Measurements from ENCODE around the gene PTPRN2. TPM values are rescaled to one million over a fixed set of nuclear protein-coding genes. Genes with fewer than 3 reads are reported as not detected.

The PTPRN2 gene
- total and polyA plus RNA-seq, 9 of the 15 experiments (the other 6 are each of a cell fraction or from before 2014, with no cell fraction given), result not detected

GRCh38 chr7:158048569-158048968 is 539.1 kb downstream of the PTPRN2 start (continued):
- TF ChIP-seq ID3 (CRISPR knock-in tag; IDR thresholded peaks at IDR 0.05), result no peak
- no peak for TF ChIP-seq ID3 (tag; IDR thresholded peaks at IDR 0.05)
- no peak for TF ChIP-seq EP300 (IDR thresholded peaks at IDR 0.05; ENCODE audit: low read length)
- no peak for TF ChIP-seq XRCC5 (IDR thresholded peaks at IDR 0.05; ENCODE audit: low read depth, low read length)
- TF ChIP-seq MBD2 (IDR thresholded peaks at IDR 0.05; ENCODE audit: borderline replicate concordance, low read depth), result no peak
- TF ChIP-seq RNF219 (CRISPR knock-in tag; IDR thresholded peaks at IDR 0.05), result no peak
- no peak; the same call in 1 of the 2 replicates for TF ChIP-seq NKRF (IDR thresholded peaks at IDR 0.05; ENCODE audit: borderline replicate concordance)
- TF ChIP-seq NEUROD1 (IDR thresholded peaks at IDR 0.05; ENCODE audit: borderline replicate concordance, low read depth, low read length, partially characterized antibody), result no peak
- TF ChIP-seq JUNB (CRISPR knock-in tag; conservative IDR thresholded peaks at IDR 0.05), result no peak
- TF ChIP-seq KHSRP (IDR thresholded peaks at IDR 0.05), result no peak
- no peak for TF ChIP-seq KDM1A (IDR thresholded peaks at IDR 0.05)
- no peak for TF ChIP-seq TCF15 (CRISPR knock-in tag; IDR thresholded peaks at IDR 0.05)
- TF ChIP-seq THRAP3 (IDR thresholded peaks at IDR 0.05; ENCODE audit: borderline replicate concordance), result no peak
- TF ChIP-seq ARHGAP35 (IDR thresholded peaks at IDR 0.05; ENCODE audit: partially characterized antibody), result peak; percentile 62
